Small intestine (tissue), 16 donors: Measurements from ENCODE around the gene CEP192. TPM values are rescaled to one million over a fixed set of nuclear protein-coding genes. Genes with fewer than 3 reads are reported as not detected.

Experiments used
- DNase-seq, 2 donors: peaks; one replicate each; pipeline versions ENCODE4 v3.0.0 to v3.0.0-alpha.2; 2013
- FAIRE-seq: peaks from 2 replicates; lab custom pipeline; 2012; peaks lifted over from hg19 to GRCh38; lab: Jason Lieb, UNC
- H3K27ac ChIP-seq, 3 donors: one replicate each; pipeline ENCODE4 v1.5.1; 2013; ENCODE audit warnings: low read length in 2 of 3, mild to moderate bottlenecking in 2 of 3, control low read depth in 1 of 3, inconsistent platforms in 1 of 3, low read depth in 1 of 3, moderate library complexity in 1 of 3
- H3K27me3 ChIP-seq, 3 donors: one replicate each; pipeline ENCODE4 v1.6.1; 2013; ENCODE audit warnings: low read length in 3 of 3, inconsistent platforms in 1 of 3; ENCODE audit not compliant: control insufficient read depth in 3 of 3, insufficient read depth in 3 of 3
- H3K36me3 ChIP-seq, 3 donors: one replicate each; pipeline ENCODE4 v1.6.1; 2013; ENCODE audit warnings: low read length in 3 of 3, inconsistent platforms in 1 of 3, low read depth in 1 of 3, mild to moderate bottlenecking in 1 of 3, moderate library complexity in 1 of 3; ENCODE audit not compliant: control insufficient read depth in 3 of 3, insufficient read depth in 2 of 3
- H3K4me1 ChIP-seq, 3 donors: one replicate each; pipeline ENCODE4 v1.6.1; 2013; ENCODE audit warnings: low read length in 2 of 3, inconsistent platforms in 1 of 3, low read depth in 1 of 3, mild to moderate bottlenecking in 1 of 3, moderate library complexity in 1 of 3; ENCODE audit not compliant: control insufficient read depth in 3 of 3, insufficient read depth in 2 of 3
- H3K4me3 ChIP-seq, 3 donors: one replicate each; pipeline ENCODE4 v1.5.1; 2013; ENCODE audit warnings: low read length in 3 of 3, control low read depth in 1 of 3, inconsistent platforms in 1 of 3, low read depth in 1 of 3, mild to moderate bottlenecking in 1 of 3, moderate library complexity in 1 of 3
- H3K9me3 ChIP-seq, 2 donors: one replicate each; pipeline ENCODE4 v1.6.1; 2013; ENCODE audit warnings: low read depth in 1 of 2, low read length in 1 of 2; ENCODE audit not compliant: control insufficient read depth in 2 of 2, insufficient read depth in 1 of 2
- WGBS, 3 donors: extraction: QIAGEN DNeasy Blood & Tissue Kit; methylation state at CpG; one replicate each; pipeline ENCODE4 v1.1.7; 2013; 5-methylcytosine and 5-hydroxymethylcytosine counted together
- long read RNA-seq, 10 donors: transcript quantifications; one replicate each; lab custom pipeline, GENCODE V29; 2026
- polyA plus RNA-seq, 4 donors: library from polyadenylated mRNA; stranded (reverse) in 3 of 4; unstranded in 1 of 4; fragments of 200-250 nt in 3 of 4; fragments of 120-200 nt in 1 of 4; gene quantifications; one replicate each; pipeline versions ENCODE4 v1.2.1 to v1.2.3, GENCODE V29; 2013
- donor health status: healthy with polysubstance abuse.
- donor health status: control.
- donor health status: control.
- donor health status: Bipolar disorder and iron deficiency.
- donor health status: healthy.

CEP192 gene
- 10 to 100 TPM in 3 of 4 donors, 1 to 10 TPM in 1; 9.6 to 29.3 (median 12.4) TPM for polyA plus RNA-seq
- long read RNA-seq, donor 1: 0 reads
- long read RNA-seq, donor 2: 0 reads
- long read RNA-seq, donor 3: 0 reads
- long read RNA-seq, donor 4: 0 reads
- long read RNA-seq, donor 5: 0 reads
- long read RNA-seq, donor 6: 0 reads
- long read RNA-seq, donor 7, partial matches to known transcripts: 5 of 5 reads
- long read RNA-seq, donor 7, other reads (novel, unspliced or antisense): 0 of 5 reads
- long read RNA-seq, donor 8: 0 reads
- long read RNA-seq, donor 9: 0 reads
- long read RNA-seq, donor 10: 0 reads

GRCh38 chr18:12990967-12991820, at the start of gene CEP192:
Gene CEP192 (plus strand): TSS chr18:12991362. CDS start chr18:12999425, 8,063 bp downstream.
- FAIRE-seq (no peak), DNase-seq (peak; percentile 99)
- Histone ChIP-seq H3K4me3 (peak within 1 kb of the TSS; percentile 49 to 81 (median 67)), H3K36me3 (peaks cover 0 to 7% (median 0%) of the 10 kb centered on the region in 3 donors), H3K27ac (peak within 1 kb of the TSS; percentile 78 to 88 (median 80)), H3K4me1 (peaks cover 0 to 6% (median 0%) of the 10 kb centered on the region in 3 donors), H3K9me3 (no peaks in the 10 kb centered on the region), H3K27me3 (no peaks in the 10 kb centered on the region)
- 0% methylated on average over 62 to 73 of the region's 73 CpGs for WGBS, 3 donors

GRCh38 chr18:12943215-12943614, 47.9 kb upstream of the CEP192 start:
- DNase-seq (no peak), FAIRE-seq (no peak)
- no peaks in the 10 kb centered on the region for H3K27me3 ChIP-seq
- WGBS, 3 donors: 71 to 85% (median 79%) methylated on average over 4 of the region's 4 CpGs
- no peak overlapping the region for H3K27ac ChIP-seq
- H3K9me3 ChIP-seq: no peaks in the 10 kb centered on the region
- H3K36me3 ChIP-seq: no peaks in the 10 kb centered on the region
- no peak overlapping the region for H3K4me3 ChIP-seq
- H3K4me1 ChIP-seq: peaks cover 0 to 2% (median 2%) of the 10 kb centered on the region in 3 donors

GRCh38 chr18:12944709-12945108, 46.5 kb upstream of the CEP192 start:
- H3K27ac ChIP-seq: no peak overlapping the region
- DNase-seq: peak in 1 of 2 donors; percentile 22
- H3K4me1 ChIP-seq: peaks cover 0 to 5% (median 2%) of the 10 kb centered on the region in 3 donors
- no peak overlapping the region for H3K4me3 ChIP-seq
- 29 to 57% (median 32%) methylated on average over 4 of the region's 4 CpGs for WGBS, 3 donors
- H3K36me3 ChIP-seq: peaks cover 0 to 2% (median 0%) of the 10 kb centered on the region in 3 donors
- no peaks in the 10 kb centered on the region for H3K27me3 ChIP-seq
- FAIRE-seq: no peak
- peaks cover 0 to 3% of the 10 kb centered on the region in 2 donors for H3K9me3 ChIP-seq

- no peak for FAIRE-seq
- Histone ChIP-seq H3K4me3 (peak overlapping the region; percentile 36 to 78 (median 55)), H3K9me3 (peaks cover 0 to 3% of the 10 kb centered on the region in 2 donors), H3K27me3 (no peaks in the 10 kb centered on the region), H3K4me1 (peaks cover 0 to 5% (median 2%) of the 10 kb centered on the region in 3 donors), H3K27ac (peak overlapping the region; percentile 87 to 100 (median 97)), H3K36me3 (peaks cover 0 to 5% (median 0%) of the 10 kb centered on the region in 3 donors)
- peak in 1 of 2 donors; percentile 80 for DNase-seq
- 3 to 5% (median 4%) methylated on average over 15 of the region's 15 CpGs for WGBS, 3 donors
These were observed 44.4 kb upstream of the CEP192 start for GRCh38 chr18:12946549-12947284.

- peaks cover 0 to 5% (median 2%) of the 10 kb centered on the region in 3 donors for H3K4me1 ChIP-seq
- peak within 1 kb of the TSS; percentile 87 to 100 (median 97) for H3K27ac ChIP-seq
- H3K36me3 ChIP-seq: peaks cover 0 to 9% (median 0%) of the 10 kb centered on the region in 3 donors
- H3K9me3 ChIP-seq: peaks cover 0 to 3% of the 10 kb centered on the region in 2 donors
- peak within 1 kb of the TSS; percentile 46 to 78 (median 72) for H3K4me3 ChIP-seq
- FAIRE-seq (no peak), DNase-seq (peak; percentile 98 to 99)
- H3K27me3 ChIP-seq: no peaks in the 10 kb centered on the region
- WGBS, 3 donors: 0 to 1% (median 1%) methylated on average over 47 to 58 of the region's 58 CpGs
These were observed 43.7 kb upstream of the CEP192 start, which contains the start of gene SEH1L for GRCh38 chr18:12947285-12948049. Gene SEH1L (plus strand): TSS chr18:12948011. CDS start chr18:12948122, 111 bp downstream.

GRCh38 chr18:12948050-12948804, 42.9 kb upstream of the CEP192 start:
- no peaks in the 10 kb centered on the region for H3K27me3 ChIP-seq
- H3K4me3 ChIP-seq: peak overlapping the region; percentile 46 to 75 (median 72)
- peaks cover 0 to 5% (median 2%) of the 10 kb centered on the region in 3 donors for H3K4me1 ChIP-seq
- no peak for FAIRE-seq
- H3K36me3 ChIP-seq: peaks cover 0 to 9% (median 0%) of the 10 kb centered on the region in 3 donors
- 1 to 2% (median 1%) methylated on average over 50 to 81 of the region's 81 CpGs for WGBS, 3 donors
- H3K27ac ChIP-seq: peak overlapping the region; percentile 84 to 99 (median 96)
- H3K9me3 ChIP-seq: peaks cover 0 to 3% of the 10 kb centered on the region in 2 donors
- peak; percentile 88 to 98 for DNase-seq

GRCh38 chr18:12958478-12958877, 32.7 kb upstream of the CEP192 start:
- 97 to 100% (median 98%) methylated on average over 3 of the region's 3 CpGs for WGBS, 3 donors
- Histone ChIP-seq H3K4me1 (peaks cover 0 to 4% (median 0%) of the 10 kb centered on the region in 3 donors), H3K27me3 (no peaks in the 10 kb centered on the region), H3K27ac (no peak overlapping the region), H3K36me3 (peaks cover 3 to 26% (median 6%) of the 10 kb centered on the region in 3 donors), H3K4me3 (no peak overlapping the region), H3K9me3 (no peaks in the 10 kb centered on the region)
- FAIRE-seq: no peak
- no peak for DNase-seq
